Stimulated activated naive CD8-positive, alpha-beta T cell treated with anti-CD3 and anti-CD28 coated beads, Interleukin-15, Interleukin-2, amounts not matched to agents 100 U/mL and 50 U/mL, for 24 hours (primary cell): ENCODE measurements around the gene HOXD10.

ENCODE experiments used
- ATAC-seq: fragments of 150-1000 bp; cut with Tn5 transposase; one replicate; pipeline ENCODE4 v1.10.0; 2021
- DNase-seq: peaks from one replicate; pipeline ENCODE4 v3.0.0; 2021

Gene HOXD10

DNA sequence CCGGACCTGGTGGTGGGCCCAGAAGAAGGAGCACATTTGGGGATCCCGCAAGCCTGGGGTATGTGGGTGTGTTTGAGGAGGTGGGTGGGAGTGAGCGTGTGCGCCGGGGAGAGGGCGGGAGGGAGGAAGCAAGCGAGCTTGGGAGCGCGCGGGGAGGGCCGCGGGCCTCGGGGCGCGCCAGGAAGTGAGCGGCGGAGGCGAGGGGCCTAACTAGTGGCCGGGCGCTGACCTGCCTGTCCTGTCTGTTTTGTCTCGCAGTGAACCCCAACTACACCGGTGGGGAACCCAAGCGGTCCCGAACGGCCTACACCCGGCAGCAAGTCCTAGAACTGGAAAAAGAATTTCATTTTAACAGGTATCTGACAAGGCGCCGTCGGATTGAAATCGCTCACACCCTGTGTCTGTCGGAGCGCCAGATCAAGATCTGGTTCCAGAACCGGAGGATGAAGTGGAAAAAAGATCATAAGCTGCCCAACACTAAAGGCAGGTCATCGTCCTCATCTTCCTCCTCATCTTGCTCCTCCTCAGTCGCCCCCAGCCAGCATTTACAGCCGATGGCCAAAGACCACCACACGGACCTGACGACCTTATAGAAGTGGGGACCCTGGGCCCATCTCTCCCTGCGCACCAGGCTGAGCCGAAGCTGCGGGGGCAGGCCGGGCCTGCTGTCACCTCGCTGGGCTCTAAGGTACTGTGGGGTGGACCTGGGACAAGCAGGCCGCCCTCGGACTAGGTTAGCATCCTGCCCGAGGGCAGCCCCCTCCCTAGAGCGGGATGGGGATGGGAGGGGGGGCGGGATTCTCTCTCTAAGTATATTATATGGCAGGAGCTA lies 36.0 kb downstream of the HOXD10 start:
- DNase-seq (no peak), ATAC-seq (no peak)

DNA sequence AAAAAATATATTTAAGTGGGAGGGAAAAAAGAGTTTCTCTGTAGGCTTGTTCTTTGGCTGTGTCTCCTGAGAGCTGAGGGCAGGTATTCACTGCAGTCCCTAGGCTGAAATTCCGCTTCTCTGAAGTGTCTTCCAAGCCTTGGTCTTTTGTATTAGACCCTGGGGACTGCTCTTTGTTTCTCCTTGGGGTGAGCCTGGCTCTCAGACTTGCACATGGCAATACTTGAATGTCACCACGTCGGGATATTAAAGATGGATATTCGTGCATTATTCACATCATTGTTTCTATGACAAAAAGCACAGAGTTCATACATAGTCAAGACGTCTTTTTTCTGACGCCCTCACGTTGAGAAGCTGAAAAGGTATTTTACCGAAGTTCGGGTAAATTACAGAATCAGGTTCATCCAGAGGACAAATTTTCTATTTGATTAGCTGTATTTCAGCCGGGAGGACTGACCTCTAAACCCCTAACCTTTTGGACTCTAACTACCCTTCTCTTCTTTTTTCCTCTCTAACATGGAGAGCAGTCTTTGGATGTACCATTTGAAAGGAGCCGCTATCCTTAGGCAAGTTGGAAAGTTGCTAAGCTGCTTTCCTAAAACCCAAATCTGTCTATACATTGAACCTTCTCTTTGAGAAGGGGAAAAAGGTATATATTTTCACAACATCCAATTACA lies 38.1 kb downstream of the HOXD10 start:
- ATAC-seq = no peak
- no peak for DNase-seq

DNA sequence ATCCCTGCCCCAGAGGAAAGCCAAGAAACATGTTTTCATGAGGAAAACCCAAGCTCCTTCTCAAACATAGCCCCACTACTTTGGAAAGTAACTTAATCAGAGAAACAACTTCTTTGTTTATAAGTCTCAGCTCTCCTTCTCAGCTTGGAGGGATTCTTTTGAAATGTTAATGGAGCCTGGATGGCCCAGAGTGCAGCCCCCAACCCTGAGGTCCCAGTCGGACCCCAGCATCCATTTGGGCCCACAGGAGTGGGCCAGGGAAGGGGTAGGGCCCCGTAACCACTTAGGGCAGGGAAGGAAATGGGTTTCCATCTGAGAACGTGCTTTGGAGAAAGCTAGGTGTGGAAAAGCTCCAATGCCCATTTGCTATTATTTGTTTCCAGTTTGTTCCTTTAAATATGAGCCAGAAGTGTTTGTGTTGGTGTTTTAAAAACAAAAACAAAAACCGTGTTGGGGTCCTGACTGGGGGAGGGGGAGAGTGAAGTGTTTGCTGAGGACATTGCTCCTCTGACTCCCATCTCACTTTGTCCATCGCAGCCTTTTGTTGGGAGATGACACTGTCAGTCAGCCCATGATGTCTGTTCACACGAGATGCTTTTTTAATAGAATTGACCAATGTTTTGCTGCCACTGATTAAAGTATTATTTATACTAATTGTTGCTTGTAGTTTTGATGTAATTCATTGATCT lies 38.9 kb downstream of the HOXD10 start:
- DNase-seq (no peak), ATAC-seq (no peak)

DNA sequence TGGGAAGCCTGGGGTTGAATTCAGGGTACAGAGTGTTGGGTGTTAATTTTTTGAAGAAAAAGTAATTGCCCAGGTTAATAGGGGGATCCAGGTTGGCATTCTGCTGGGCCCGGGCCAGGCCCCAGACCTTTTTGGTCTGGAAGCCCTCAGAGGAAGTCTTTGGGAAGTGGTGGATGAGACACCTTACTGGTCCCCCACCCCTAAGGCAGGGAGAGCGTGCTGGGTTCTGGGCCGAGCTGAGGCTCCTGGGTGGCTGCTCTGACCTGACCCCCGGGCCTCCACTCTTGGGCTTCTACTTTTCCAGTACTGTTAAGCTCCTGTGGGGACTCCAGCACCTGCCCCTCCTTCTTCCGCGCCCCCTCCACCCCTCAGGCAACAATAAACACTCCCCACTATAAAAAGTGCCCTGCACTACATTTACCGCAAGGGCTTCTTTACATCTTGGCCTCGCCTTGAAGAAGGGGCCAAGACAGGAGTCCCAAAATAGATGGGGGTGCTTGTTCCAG lies 39.8 kb downstream of the HOXD10 start:
- ATAC-seq = no peak
- no peak for DNase-seq

DNA sequence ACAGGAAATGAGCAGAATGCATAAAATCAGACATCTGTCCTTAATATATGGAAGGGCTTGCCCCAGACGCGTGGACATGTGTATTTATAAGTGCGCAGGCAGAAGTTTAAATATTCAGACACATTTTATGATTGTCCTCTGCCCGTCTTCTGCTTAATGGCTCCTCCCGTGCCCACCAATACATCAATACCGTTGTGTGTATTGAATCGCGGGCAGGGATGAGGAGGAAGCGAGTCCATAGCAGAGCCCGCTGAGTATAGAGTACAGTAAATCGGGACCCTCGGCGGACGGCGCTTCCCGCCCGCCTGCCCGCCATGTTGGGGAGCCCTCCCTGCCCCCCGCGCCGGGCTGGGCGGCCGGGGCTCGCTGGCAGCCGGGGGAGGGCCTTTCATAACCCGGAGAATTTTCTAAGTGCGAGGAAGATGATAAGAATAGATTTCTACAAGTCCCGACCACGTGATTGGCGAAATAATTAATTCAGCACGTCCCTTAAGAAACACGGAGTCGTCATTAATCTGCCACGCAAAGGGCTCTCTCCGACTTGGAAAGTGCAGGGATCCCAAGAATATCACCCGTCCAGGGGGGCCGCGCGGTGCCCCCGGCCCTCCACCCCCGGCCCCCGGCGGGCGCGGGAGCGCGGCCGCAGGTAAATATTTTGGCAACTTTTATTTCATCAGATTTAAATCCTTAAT lies 40.4 kb downstream of the HOXD10 start, which contains the start of gene HOXD3:
Gene HOXD3 (plus strand): TSS at position 501 of the 692 bp plus-strand sequence. CDS start 11,808 bp downstream, outside the sequence.
- DNase-seq = no peak
- no peak for ATAC-seq

- DNase-seq (no peak), ATAC-seq (no peak)
Observed at GRCh38 chr2:176157499-176158185, 41.1 kb downstream of the HOXD10 start.

DNA sequence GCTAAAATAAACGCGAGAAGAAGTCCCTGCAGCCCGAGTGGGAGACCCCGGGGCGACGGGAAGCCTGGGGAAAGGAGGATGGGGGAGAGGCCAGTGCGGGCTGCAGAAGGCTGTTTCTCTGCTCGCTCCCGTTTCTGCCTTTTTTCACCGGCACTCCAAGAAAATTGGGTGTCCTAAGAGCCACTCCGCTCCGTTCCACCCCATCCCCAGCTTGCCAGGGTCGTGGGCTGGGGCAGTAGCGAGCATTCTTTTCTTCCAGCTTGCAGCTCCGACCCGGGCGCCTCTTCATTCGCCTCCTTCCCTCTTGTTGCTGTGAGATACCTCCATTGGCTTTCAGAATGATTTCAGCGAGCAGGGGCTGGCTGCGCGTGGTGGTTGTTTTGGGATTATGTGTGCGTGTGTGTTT lies 41.6 kb downstream of the HOXD10 start:
- DNase-seq (no peak), ATAC-seq (no peak)

- no peak for ATAC-seq
- DNase-seq = no peak
Observed at GRCh38 chr2:176158855-176159662, 42.5 kb downstream of the HOXD10 start.

DNA sequence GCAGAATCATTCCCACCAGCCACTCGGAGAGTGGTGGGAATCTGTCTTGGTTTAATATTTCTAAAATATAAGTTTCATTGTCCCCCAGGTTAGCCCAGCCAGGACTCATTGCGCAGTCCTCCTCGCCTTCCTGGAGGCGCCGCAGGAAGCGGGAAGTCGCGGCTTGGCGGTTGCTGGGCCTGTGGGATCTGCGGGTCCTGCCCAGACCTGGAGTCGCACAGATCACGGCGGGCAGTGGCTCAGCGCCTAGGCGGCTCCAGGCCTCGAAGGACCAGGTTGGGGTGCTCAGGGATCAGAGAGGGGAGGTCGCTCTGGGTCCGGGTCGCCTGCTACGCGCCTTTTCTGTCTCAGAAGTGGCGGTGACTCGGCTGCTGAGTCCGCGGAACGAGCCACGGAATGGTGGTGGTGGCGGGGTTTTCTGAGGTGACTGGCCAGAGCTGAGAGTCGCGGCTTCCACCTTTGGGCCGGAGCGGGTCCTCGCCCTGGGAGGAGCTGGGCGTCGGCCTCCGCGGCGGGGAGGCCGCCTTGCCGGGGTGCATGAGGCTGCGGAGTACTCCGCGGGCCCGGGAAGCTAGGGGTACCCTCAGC lies 43.2 kb downstream of the HOXD10 start:
- DNase-seq (no peak), ATAC-seq (no peak)

- DNase-seq (no peak), ATAC-seq (no peak)
Observed at GRCh38 chr2:176160251-176160985, 43.8 kb downstream of the HOXD10 start.

- ATAC-seq = no peak
- DNase-seq = no peak
Observed at GRCh38 chr2:176160986-176161824, 44.6 kb downstream of the HOXD10 start.

- ATAC-seq (no peak), DNase-seq (no peak)
Observed at GRCh38 chr2:176161825-176162626, 45.4 kb downstream of the HOXD10 start.

GRCh38 chr2:176162911-176163671 lies 46.5 kb downstream of the HOXD10 start:
- DNase-seq (no peak), ATAC-seq (no peak)

DNA sequence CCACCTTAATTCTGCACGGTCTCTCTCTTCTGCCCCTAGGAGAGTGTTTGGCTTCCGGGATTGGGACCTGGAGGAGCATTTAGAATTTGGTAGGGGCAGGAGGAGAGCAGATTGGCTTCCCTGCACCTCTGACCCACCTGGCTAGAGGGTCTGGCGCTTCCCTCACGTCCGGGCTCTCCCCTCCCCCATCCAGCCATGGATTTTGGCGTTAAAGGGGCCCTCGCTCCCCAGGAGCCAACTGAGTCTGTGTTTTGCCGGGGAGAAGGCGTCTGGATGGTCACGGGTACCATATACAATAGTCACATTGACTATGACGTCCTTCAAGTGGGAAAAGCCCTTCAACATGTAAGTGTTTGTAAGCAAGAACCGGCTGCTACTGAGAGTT lies 47.1 kb downstream of the HOXD10 start:
- DNase-seq = no peak
- ATAC-seq = no peak

DNA sequence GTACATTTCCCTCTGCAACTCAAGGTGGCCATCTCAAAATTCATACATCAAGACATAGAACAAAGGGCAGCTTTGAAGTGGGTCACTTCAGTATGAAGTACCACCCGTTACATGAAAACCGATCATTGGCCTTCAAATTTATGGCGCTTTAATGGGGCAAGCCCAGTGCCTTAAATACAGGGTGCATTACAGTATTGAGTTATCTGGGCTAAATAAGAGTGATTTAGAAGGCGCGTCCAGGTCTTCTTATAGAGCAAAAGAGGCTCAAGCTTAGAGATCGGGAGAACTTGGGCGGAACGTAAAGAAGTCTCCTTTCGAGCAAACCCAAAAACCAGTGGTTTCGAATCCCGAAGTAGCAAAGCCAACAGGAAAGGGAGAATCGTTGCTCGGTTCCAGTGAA lies 47.6 kb downstream of the HOXD10 start:
- no peak for ATAC-seq

GRCh38 chr2:176164611-176165369 lies 48.2 kb downstream of the HOXD10 start:
- ATAC-seq (no peak), DNase-seq (no peak)

More for the DNA sequence above, 47.6 kb downstream of the HOXD10 start:
- DNase-seq = no peak
